HCT116 (cell line): ENCODE measurements around the gene CADPS. TPM values are rescaled to one million over a fixed set of nuclear protein-coding genes. Genes with fewer than 3 reads are reported as not detected.

Experiments used
- ATAC-seq: fragments of 200-7000 bp; cut with Tn5 transposase; 2 replicates; pipeline ENCODE4 v1.9.1; 2020; ENCODE audit warnings: mild to moderate bottlenecking, moderate library complexity
- BruUV-seq: library from RNA; stranded (reverse); fragments of 400-500 nt; replicated peaks from 2 replicates; lab custom pipeline; 2021; lab: Mats Ljungman, UMichigan
- CTCF ChIA-PET: fragments of 300-600 bp; sonication (Branson Sonifier 250); formaldehyde crosslinking; loops from one replicate; lab custom pipeline; 2021; ENCODE audit warnings: antibody characterized with exemption; lab: Charles Lee
- POLR2A ChIA-PET: fragments of 300-600, 350-600 bp; sonication (Branson Sonifier 250); formaldehyde crosslinking; loops from one replicate; lab custom pipeline; 2021; ENCODE audit warnings: antibody characterized with exemption; lab: Charles Lee
- RAD21 ChIA-PET, 2 experiments: fragments of 300-600 bp; sonication (Branson Sonifier 250); formaldehyde crosslinking; loops; one replicate each; lab custom pipeline; 2023; ENCODE audit warnings: low total read pairs in 2 of 2; ENCODE audit not compliant: uncharacterized antibody in 2 of 2, unreplicated experiment in 2 of 2, low non-redundant PET in 1 of 2; lab: Charles Lee
- DNase-seq: peaks from one replicate; pipeline ENCODE4 v3.0.0-alpha.2; 2010; ENCODE audit warnings: low read depth, low spot score
- H2AFZ ChIP-seq: fragments of 200-600 bp; shearing (Covaris generic), sonication (generic); 2 replicates; pipeline ENCODE4 v1.6.1; 2017; ENCODE audit warnings: low read depth, mixed run types, mixed read lengths, antibody characterized with exemption, low read length; ENCODE audit not compliant: poor library complexity, severe bottlenecking
- H3K27ac ChIP-seq: 2 replicates; pipeline ENCODE4 v1.5.1; 2012; ENCODE audit warnings: low read depth, low read length
- H3K27me3 ChIP-seq: fragments of 200-600 bp; sonication (generic); 2 replicates; pipeline ENCODE4 v1.6.1; 2016; ENCODE audit warnings: mixed run types, low read length, mixed read lengths; ENCODE audit not compliant: insufficient read depth
- H3K36me3 ChIP-seq, 2 experiments: fragments of 200-500 bp in 1 of 2; fragments of 200-600 bp in 1 of 2; sonication (Bioruptor generic) in 1 of 2; sonication (generic) in 1 of 2; 2 replicates each; pipeline versions ENCODE4 v1.5.1 to v1.6.1; 2014 to 2016; ENCODE audit warnings: low read length in 2 of 2, inconsistent platforms in 1 of 2, mixed read lengths in 1 of 2, mixed run types in 1 of 2; ENCODE audit not compliant: insufficient read depth in 2 of 2, control insufficient read depth in 1 of 2
- H3K4me1 ChIP-seq, 2 experiments: fragments of 200-600 bp in 1 of 2; sonication (generic) in 1 of 2; 2 replicates each; pipeline versions ENCODE4 v1.5.1 to v1.6.1; 2012 to 2017; ENCODE audit warnings: low read length in 2 of 2, inconsistent platforms in 1 of 2, mild to moderate bottlenecking in 1 of 2, mixed read lengths in 1 of 2, mixed run types in 1 of 2, moderate library complexity in 1 of 2; ENCODE audit not compliant: insufficient read depth in 2 of 2, control insufficient read depth in 1 of 2
- H3K4me2 ChIP-seq: fragments of 200-600 bp; sonication (generic); 2 replicates; pipeline ENCODE4 v1.6.1; 2017; ENCODE audit warnings: mixed run types, low read length, mixed read lengths
- H3K4me3 ChIP-seq, 2 experiments: fragments of 200-600 bp in 1 of 2; sonication (generic) in 1 of 2; replicated peaks in 1 of 2; 2 replicates each; pipeline ENCODE4 v1.5.1; 2011 to 2016; ENCODE audit warnings: low read length in 2 of 2, control low read depth in 1 of 2, low read depth in 1 of 2, mild to moderate bottlenecking in 1 of 2, mixed read lengths in 1 of 2, mixed run types in 1 of 2
- H3K79me2 ChIP-seq: fragments of 200-600 bp; sonication (generic); 2 replicates; pipeline ENCODE4 v1.6.1; 2017; ENCODE audit warnings: mild to moderate bottlenecking, mixed run types, low read length, moderate library complexity, mixed read lengths; ENCODE audit not compliant: insufficient read depth
- H3K9ac ChIP-seq: fragments of 200-600 bp; sonication (generic); 2 replicates; pipeline ENCODE4 v1.6.1; 2016; ENCODE audit warnings: low read length, mixed read lengths
- H3K9me2 ChIP-seq: fragments of 200-600 bp; sonication (generic), shearing (Covaris generic); 2 replicates; pipeline ENCODE4 v1.6.1; 2017; ENCODE audit warnings: mixed run types, mild to moderate bottlenecking, moderate library complexity; ENCODE audit not compliant: insufficient read depth
- H3K9me3 ChIP-seq, 2 experiments: fragments of 200-500 bp in 1 of 2; fragments of 200-600 bp in 1 of 2; sonication (Bioruptor generic) in 1 of 2; sonication (generic) in 1 of 2; 2 replicates each; pipeline ENCODE4 v1.6.1; 2014 to 2017; ENCODE audit warnings: low read length in 2 of 2, mixed read lengths in 2 of 2, inconsistent platforms in 1 of 2, low read depth in 1 of 2, mild to moderate bottlenecking in 1 of 2, mixed run types in 1 of 2, moderate library complexity in 1 of 2; ENCODE audit not compliant: control insufficient read depth in 1 of 2, insufficient read depth in 1 of 2
- H4K20me1 ChIP-seq: fragments of 200-600 bp; sonication (generic), shearing (Covaris generic); 2 replicates; pipeline ENCODE4 v1.6.1; 2017; ENCODE audit warnings: mixed run types, mild to moderate bottlenecking, moderate library complexity; ENCODE audit not compliant: insufficient read depth
- ATF3 ChIP-seq: IDR thresholded peaks from 2 replicates; pipeline ENCODE4 v1.6.1; 2012
- CBX3 ChIP-seq: IDR thresholded peaks from 2 replicates; pipeline ENCODE4 v1.6.1; 2012; ENCODE audit warnings: low read depth
- CEBPB ChIP-seq: IDR thresholded peaks from 2 replicates; pipeline ENCODE4 v1.6.1; 2012; ENCODE audit warnings: low read depth
- CTCF ChIP-seq, 3 experiments: fragments of 200-600 bp in 1 of 3; sonication (generic) in 1 of 3; IDR thresholded peaks in 2 of 3; conservative IDR thresholded peaks in 1 of 3; 2 replicates each; pipeline ENCODE4 v1.5.1; 2012 to 2017; ENCODE audit warnings: low read depth in 2 of 3, low read length in 2 of 3, antibody characterized with exemption in 1 of 3, borderline replicate concordance in 1 of 3, control low read depth in 1 of 3, mild to moderate bottlenecking in 1 of 3, mixed read lengths in 1 of 3, mixed run types in 1 of 3, moderate library complexity in 1 of 3; ENCODE audit not compliant: insufficient read depth in 1 of 3
- ELF1 ChIP-seq: IDR thresholded peaks from 2 replicates; pipeline ENCODE4 v1.6.1; 2012; ENCODE audit warnings: low read depth, borderline replicate concordance
- EZH2 ChIP-seq: fragments of 200-600 bp; sonication (generic); IDR thresholded peaks from 2 replicates; pipeline ENCODE4 v1.6.1; 2017; ENCODE audit warnings: antibody characterized with exemption, mixed run types
- EZH2phosphoT487 ChIP-seq: fragments of 200-600 bp; IDR thresholded peaks from 2 replicates; pipeline ENCODE4 v1.6.1; 2018; ENCODE audit warnings: antibody characterized with exemption, borderline replicate concordance
- JUND ChIP-seq: IDR thresholded peaks from 2 replicates; pipeline ENCODE4 v1.6.1; 2012
- POLR2AphosphoS5 ChIP-seq: IDR thresholded peaks from 2 replicates; pipeline ENCODE4 v1.6.1; 2011; ENCODE audit warnings: mild to moderate bottlenecking, low read depth, low read length, moderate library complexity
- RAD21 ChIP-seq: IDR thresholded peaks from 2 replicates; pipeline ENCODE4 v1.6.1; 2012; ENCODE audit warnings: low read depth, mild to moderate bottlenecking
- REST ChIP-seq: IDR thresholded peaks from 2 replicates; pipeline ENCODE4 v1.6.1; 2012; ENCODE audit warnings: low read depth
- SP1 ChIP-seq: IDR thresholded peaks from 2 replicates; pipeline ENCODE4 v1.6.1; 2012; ENCODE audit warnings: low read depth
- TCF7L2 ChIP-seq: IDR thresholded peaks from 2 replicates; pipeline ENCODE4 v1.7.0; 2011; ENCODE audit warnings: borderline replicate concordance, inconsistent platforms; ENCODE audit not compliant: insufficient read depth, insufficient read length; ENCODE audit errors: extremely low read depth
- YY1 ChIP-seq: IDR thresholded peaks from 2 replicates; pipeline ENCODE4 v1.6.1; 2011; ENCODE audit warnings: low read length, low read depth, moderate library complexity, mild to moderate bottlenecking; ENCODE audit not compliant: insufficient replicate concordance; ENCODE audit errors: extremely low read depth
- ZFX ChIP-seq: fragments of 450-650 bp; IDR thresholded peaks from 2 replicates; pipeline ENCODE4 v1.6.1; 2017
- ZNF274 ChIP-seq: fragments of 200-500 bp; sonication (Bioruptor generic); IDR thresholded peaks from 2 replicates; pipeline ENCODE4 v1.6.1; 2014; ENCODE audit warnings: mild to moderate bottlenecking, low read depth, low read length, inconsistent platforms
- intact Hi-C: fragments of 100-400 bp; cut with micrococcal nuclease; formaldehyde crosslinking; loops from 2 replicates; pipeline ENCODE4 v1.10.0; 2022
- total RNA-seq: library from RNA; stranded (reverse); gene quantifications from one replicate; pipeline ENCODE4 v1.2.1, GENCODE V29; 2021; ENCODE audit not compliant: unreplicated experiment

Gene CADPS
- total RNA-seq, 1 experiment from 2014 or later: not detected

GRCh38 chr3:62403765-62404164 is 471.5 kb downstream of the CADPS start:
- Histone ChIP-seq H3K36me3 (no peaks in the 10 kb centered on the region), H3K27ac (no peak overlapping the region), H3K4me2 (no peak overlapping the region), H3K4me1 (no peaks in the 10 kb centered on the region), H3K27me3 (peaks cover 50% of the 10 kb centered on the region), H2AFZ (no peak overlapping the region), H3K9me3 (no peaks in the 10 kb centered on the region), H3K9me2 (no peaks in the 10 kb centered on the region), H3K79me2 (no peaks in the 10 kb centered on the region), H3K4me3 (no peak overlapping the region), H4K20me1 (no peaks in the 10 kb centered on the region), H3K9ac (no peak overlapping the region)
- DNase-seq: no peak
- intact Hi-C loops: no loop called here
- no peak for TF ChIP-seq ZFX
- TF ChIP-seq EZH2: no peak
- no peak for TF ChIP-seq POLR2AphosphoS5
- no peak for TF ChIP-seq JUND
- no peak for TF ChIP-seq REST
- TF ChIP-seq YY1: no peak
- no peak for TF ChIP-seq ELF1
- TF ChIP-seq SP1: no peak
- no peak for TF ChIP-seq TCF7L2
- no peak for TF ChIP-seq CBX3
- TF ChIP-seq CEBPB: no peak
- TF ChIP-seq RAD21: no peak
- TF ChIP-seq CTCF (IDR thresholded peaks at IDR 0.05 in 2 of 3, conservative IDR thresholded peaks at IDR 0.05 in 1 of 3; ENCODE audit: borderline replicate concordance in 1 of 3, insufficient read depth in 1 of 3, low read depth in 2 of 3, low read length in 2 of 3): no peak
- TF ChIP-seq ATF3: no peak
- no peak for TF ChIP-seq EZH2phosphoT487
- no peak for TF ChIP-seq ZNF274
- no TSS peak for BruUV-seq
- no peak for ATAC-seq
- RAD21 ChIA-PET: no interaction called here
- POLR2A ChIA-PET: no interaction called here
- CTCF ChIA-PET: no interaction called here
